ENCODE results near the gene LYRM4. TPM values are rescaled to one million over a fixed set of nuclear protein-coding genes. Genes with fewer than 3 reads are reported as not detected.

Gene LYRM4
- total and polyA plus RNA-seq, 12 donors = 18.3 to 33.0 (median 24.5) TPM

GRCh38 chr6:5243069-5243468 lies 17.7 kb downstream of the LYRM4 start:
- no peaks in the 10 kb centered on the region for H3K27me3 ChIP-seq
- intact Hi-C loops (cut with DNase I) = no loop called here
- WGBS, 2 donors = 86 to 95% methylated on average over 12 of the region's 12 CpGs
- no peak for ATAC-seq
- no peak for DNase-seq
- TF ChIP-seq CTCF (IDR thresholded peaks at IDR 0.05) = no peak
- H3K36me3 ChIP-seq = peaks cover 0 to 17% (median 0%) of the 10 kb centered on the region in 9 donors
- H3K27ac ChIP-seq = no peak overlapping the region
- no peak overlapping the region for H3K4me3 ChIP-seq
- H3K4me1 ChIP-seq = no peaks in the 10 kb centered on the region
- H3K9me3 ChIP-seq = no peaks in the 10 kb centered on the region

- Histone ChIP-seq H3K4me3 (no peak overlapping the region), H3K4me1 (no peaks in the 10 kb centered on the region), H3K27ac (no peak overlapping the region), H3K9me3 (no peaks in the 10 kb centered on the region), H3K36me3 (peaks cover 0 to 20% (median 0%) of the 10 kb centered on the region in 9 donors), H3K27me3 (no peaks in the 10 kb centered on the region)
- ATAC-seq (no peak), DNase-seq (no peak)
- 94 to 97% methylated on average over 2 of the region's 2 CpGs for WGBS, 2 donors
- no peak for TF ChIP-seq CTCF (IDR thresholded peaks at IDR 0.05)
- intact Hi-C loops (cut with DNase I) = no loop called here
Observed at GRCh38 chr6:5241252-5241651, 19.5 kb downstream of the LYRM4 start.

GRCh38 chr6:5238336-5238735 lies 22.4 kb downstream of the LYRM4 start:
- Histone ChIP-seq H3K27me3 (no peaks in the 10 kb centered on the region), H3K4me3 (no peak overlapping the region), H3K9me3 (no peaks in the 10 kb centered on the region), H3K36me3 (peaks cover 0 to 33% (median 0%) of the 10 kb centered on the region in 9 donors), H3K27ac (no peak overlapping the region), H3K4me1 (no peaks in the 10 kb centered on the region)
- intact Hi-C loops (cut with DNase I) = no loop called here
- ATAC-seq = no peak
- no peak for DNase-seq
- no peak for TF ChIP-seq CTCF (IDR thresholded peaks at IDR 0.05)
- 91 to 98% methylated on average over 1 of the region's 1 CpG for WGBS, 2 donors

- TF ChIP-seq CTCF (IDR thresholded peaks at IDR 0.05) = no peak
- no peaks in the 10 kb centered on the region for H3K27me3 ChIP-seq
- H3K27ac ChIP-seq = no peak overlapping the region
- H3K9me3 ChIP-seq = no peaks in the 10 kb centered on the region
- peaks cover 0 to 33% (median 0%) of the 10 kb centered on the region in 9 donors for H3K36me3 ChIP-seq
- no peaks in the 10 kb centered on the region for H3K4me1 ChIP-seq
- intact Hi-C loops (cut with DNase I) = no loop called here
- WGBS, 2 donors = 94% methylated on average over 4 of the region's 4 CpGs
- DNase-seq = no peak
- no peak overlapping the region for H3K4me3 ChIP-seq
- no peak for ATAC-seq
Observed at GRCh38 chr6:5237805-5238204, 22.9 kb downstream of the LYRM4 start.

Measured in heart right ventricle (tissue), 16 donors.